HEK293 (cell line): ENCODE measurements around the gene AFF1.

ENCODE experiments used
- ATF2 ChIP-seq: fragments of 450-650 bp; formaldehyde crosslinking; IDR thresholded peaks from 2 replicates; pipeline ENCODE4 v1.5.1; 2016; ENCODE audit warnings: missing biosample characterization, missing genetic modification characterization, low read depth
- CTCF ChIP-seq: fragments of 450-650 bp; formaldehyde crosslinking; IDR thresholded peaks from 2 replicates; pipeline ENCODE4 v1.5.1; 2016; ENCODE audit warnings: missing biosample characterization, missing genetic modification characterization
- ZBTB6 ChIP-seq: fragments of 450-650 bp; formaldehyde crosslinking; IDR thresholded peaks from 2 replicates; pipeline ENCODE4 v1.5.1; 2017; ENCODE audit warnings: missing biosample characterization, missing genetic modification characterization
- ZNF169 ChIP-seq: fragments of 450-650 bp; formaldehyde crosslinking; IDR thresholded peaks from 2 replicates; pipeline ENCODE4 v1.5.1; 2016; ENCODE audit warnings: missing biosample characterization, missing genetic modification characterization
- ZNF350 ChIP-seq: fragments of 450-650 bp; formaldehyde crosslinking; IDR thresholded peaks from 2 replicates; pipeline ENCODE4 v1.5.0; 2017; ENCODE audit warnings: missing biosample characterization, mild to moderate bottlenecking, missing genetic modification characterization
- ZNF521 ChIP-seq: fragments of 450-650 bp; formaldehyde crosslinking; IDR thresholded peaks from 2 replicates; pipeline ENCODE4 v1.5.1; 2017; ENCODE audit warnings: missing biosample characterization, mild to moderate bottlenecking, missing genetic modification characterization
- ZNF776 ChIP-seq: fragments of 450-650 bp; formaldehyde crosslinking; IDR thresholded peaks from 2 replicates; pipeline ENCODE4 v1.5.0; 2017; ENCODE audit warnings: missing biosample characterization, missing genetic modification characterization, borderline replicate concordance
- ZSCAN5A ChIP-seq: fragments of 450-650 bp; formaldehyde crosslinking; IDR thresholded peaks from 2 replicates; pipeline ENCODE4 v1.5.1; 2016; ENCODE audit warnings: missing biosample characterization, missing genetic modification characterization

DNA sequence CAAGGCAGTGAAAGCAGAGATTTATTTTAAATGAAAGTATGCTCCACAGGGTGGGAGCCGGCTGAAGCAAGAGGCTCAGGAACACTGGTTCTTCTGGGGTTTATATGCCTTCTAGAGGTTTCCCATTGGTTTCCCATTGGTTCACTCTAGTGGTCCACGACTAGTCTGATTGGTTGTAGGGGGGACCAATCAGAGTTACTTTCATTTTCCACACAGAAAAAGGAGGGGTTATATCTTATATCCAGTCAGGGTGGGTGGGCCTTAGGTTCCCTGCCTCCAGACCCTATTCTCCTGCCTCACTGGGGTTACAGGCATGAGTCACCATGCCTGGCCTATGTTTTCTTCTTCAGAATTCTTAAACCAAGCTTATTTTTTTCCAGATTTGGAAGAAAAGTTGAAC lies 184.0 kb downstream of the AFF1 start:
- TF ChIP-seq ATF2 (tag by site-specific recombination): no peak
- no peak for TF ChIP-seq ZNF776 (tag by site-specific recombination)
- no peak for TF ChIP-seq ZNF169 (tag by site-specific recombination)
- no peak for TF ChIP-seq CTCF (tag by site-specific recombination)
- no peak for TF ChIP-seq ZBTB6 (tag by site-specific recombination)
- no peak for TF ChIP-seq ZNF521
- no peak for TF ChIP-seq ZSCAN5A (tag by site-specific recombination)
- no peak for TF ChIP-seq ZNF350 (tag by site-specific recombination)
